ENCODE results near the gene BICRAL.
A peak's percentile ranks its signal among the peaks of the same experiment; 100 is the strongest.
"Not testable (repeated sequence)": the region's sequence is repeated elsewhere in the genome, so short reads cannot be mapped to it uniquely, and the experiment has no call there.

The BICRAL gene

GRCh38 chr6:42766163-42766670, 15.6 kb upstream of the BICRAL start:
- DNase-seq: no peak

GRCh38 chr6:42769051-42769450, 12.8 kb upstream of the BICRAL start:
- no peak for DNase-seq

- no peak for DNase-seq
Measured at GRCh38 chr6:42769836-42770235, 12.0 kb upstream of the BICRAL start.

GRCh38 chr6:42771741-42772100, 10.1 kb upstream of the BICRAL start:
- no peak for DNase-seq

- DNase-seq: no peak
Measured at GRCh38 chr6:42774201-42774600, 7.7 kb upstream of the BICRAL start.

GRCh38 chr6:42774821-42775487, 6.9 kb upstream of the BICRAL start:
- not testable (repeated sequence) for DNase-seq

- no peak for DNase-seq
Measured at GRCh38 chr6:42777126-42777822, 4.6 kb upstream of the BICRAL start.

GRCh38 chr6:42778122-42778521, 3.7 kb upstream of the BICRAL start:
- no peak for DNase-seq

- no peak for DNase-seq
Measured at GRCh38 chr6:42779521-42779920, 2.3 kb upstream of the BICRAL start.

GRCh38 chr6:42781546-42781795, 381 bp upstream of the BICRAL start:
- DNase-seq: no peak

- peak; percentile 75 for DNase-seq
Measured at GRCh38 chr6:42782689-42783176, 881 bp downstream of the BICRAL start.

GRCh38 chr6:42783177-42783875, 1.5 kb downstream of the BICRAL start:
- DNase-seq: no peak

GRCh38 chr6:42783876-42784642, 2.2 kb downstream of the BICRAL start:
- DNase-seq: peak; percentile 37

GRCh38 chr6:42784717-42785498, 3.1 kb downstream of the BICRAL start:
- no peak for DNase-seq

GRCh38 chr6:42786525-42786985, 4.7 kb downstream of the BICRAL start:
- no peak for DNase-seq

GRCh38 chr6:42787063-42787472, 5.2 kb downstream of the BICRAL start:
- DNase-seq: peak; percentile 55

- DNase-seq: no peak
Measured at GRCh38 chr6:42788671-42789070, 6.8 kb downstream of the BICRAL start.

- DNase-seq: no peak
Measured at GRCh38 chr6:42790549-42791181, 8.8 kb downstream of the BICRAL start.

- DNase-seq: no peak
Measured at GRCh38 chr6:42791706-42792320, 10.0 kb downstream of the BICRAL start.

GRCh38 chr6:42795651-42796050, 13.8 kb downstream of the BICRAL start:
- DNase-seq: no peak

- no peak for DNase-seq
Measured at GRCh38 chr6:42796171-42796570, 14.3 kb downstream of the BICRAL start.

Data from NCI-H2029 treated with DMSO at 0.1 percent for 48 hours (cell line).